Effector memory CD8-positive, alpha-beta T cell (primary cell): ENCODE data around the gene KRTAP10-5.
"Not testable (repeated sequence)": the region's sequence is repeated elsewhere in the genome, so short reads cannot be mapped to it uniquely, and the experiment has no call there.

ENCODE experiments used
- ATAC-seq: fragments of 150-1000 bp; cut with Tn5 transposase; replicated peaks from 2 replicates; pipeline ENCODE4 v1.10.0; 2021; ENCODE audit warnings: mild to moderate bottlenecking, moderate library complexity
- DNase-seq, 3 experiments: peaks; one replicate each; pipeline ENCODE4 v3.0.0; 2021
- H3K27ac Mint-ChIP-seq, 2 donors: one replicate each; pipeline ENCODE4 v1.8.0; 2022; ENCODE audit warnings: mild to moderate bottlenecking in 2 of 2, mixed read lengths in 2 of 2, moderate library complexity in 2 of 2
- H3K27me3 Mint-ChIP-seq, 2 donors: one replicate each; pipeline ENCODE4 v1.8.0; 2022; ENCODE audit warnings: mixed read lengths in 2 of 2
- H3K36me3 Mint-ChIP-seq: one replicate; pipeline ENCODE4 v1.8.0; 2022; ENCODE audit warnings: mild to moderate bottlenecking, moderate library complexity, mixed read lengths; ENCODE audit not compliant: insufficient read depth
- H3K4me1 Mint-ChIP-seq, 2 donors: one replicate each; pipeline ENCODE4 v1.8.0; 2022; ENCODE audit warnings: low read depth in 2 of 2, mixed read lengths in 2 of 2
- H3K4me3 Mint-ChIP-seq, 2 donors: one replicate each; pipeline ENCODE4 v1.8.0; 2022; ENCODE audit warnings: mild to moderate bottlenecking in 2 of 2, mixed read lengths in 2 of 2, moderate library complexity in 2 of 2
- H3K9me3 Mint-ChIP-seq, 2 donors: one replicate each; pipeline ENCODE4 v1.8.0; 2022; ENCODE audit warnings: mixed read lengths in 2 of 2

The KRTAP10-5 gene

GRCh38 chr21:44552136-44552535 lies 28.3 kb downstream of the KRTAP10-5 start:
- H3K4me1 Mint-ChIP-seq: peaks cover 16 to 21% of the 10 kb centered on the region in 2 donors
- no peak overlapping the region for H3K4me3 Mint-ChIP-seq
- peaks cover under 1 to 5% of the 10 kb centered on the region in 2 donors for H3K9me3 Mint-ChIP-seq
- DNase-seq (no peak), ATAC-seq (no peak)
- peak overlapping the region in 1 of 2 donors; percentile 81 for H3K27ac Mint-ChIP-seq
- H3K36me3 Mint-ChIP-seq: no peaks in the 10 kb centered on the region
- peaks cover 0 to 30% of the 10 kb centered on the region in 2 donors for H3K27me3 Mint-ChIP-seq

DNA sequence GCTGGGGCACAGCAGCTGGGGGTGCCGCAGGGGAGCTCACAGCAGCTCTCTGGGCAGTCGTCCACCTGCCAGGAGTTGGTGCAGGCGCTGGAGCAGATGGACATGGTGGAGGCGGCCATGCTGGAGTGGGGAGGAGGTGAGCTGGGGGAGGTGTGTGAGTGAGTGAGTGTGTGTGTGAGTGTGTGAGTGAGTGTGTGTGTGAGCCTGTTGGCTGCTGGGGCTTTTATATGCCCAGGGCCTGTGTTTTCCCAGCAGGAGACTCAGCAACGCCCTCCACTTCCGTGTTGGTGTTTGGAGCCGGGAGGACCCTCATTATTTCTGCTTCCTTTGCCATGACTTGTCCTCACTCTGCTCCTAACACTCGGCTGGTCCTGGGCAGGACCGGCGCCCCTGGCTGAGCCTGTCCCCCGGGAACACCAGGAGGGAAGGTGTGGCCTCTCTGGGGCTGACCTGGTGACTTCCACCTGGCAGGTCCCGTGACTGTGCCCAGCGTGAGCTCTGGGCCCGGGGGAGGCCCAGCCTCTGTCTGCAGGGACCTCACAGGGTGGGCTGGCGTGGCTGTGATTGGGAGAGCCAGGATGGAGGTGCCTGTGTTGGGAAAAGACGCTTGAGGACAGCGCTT lies 29.0 kb downstream of the KRTAP10-5 start, which contains the start of gene KRTAP10-2:
Gene KRTAP10-2 (minus strand): TSS at position 166 of the 622 bp plus-strand sequence. CDS start 47 bp downstream, at position 119.
- Mint-ChIP-seq H3K27ac (peak within 1 kb of the TSS in 1 of 2 donors; percentile 81), H3K4me1 (peaks cover 21 to 25% of the 10 kb centered on the region in 2 donors), H3K27me3 (peaks cover 0 to 30% of the 10 kb centered on the region in 2 donors), H3K36me3 (no peaks in the 10 kb centered on the region), H3K9me3 (peaks cover 7 to 9% of the 10 kb centered on the region in 2 donors), H3K4me3 (no peak within 1 kb of the TSS)
- DNase-seq (no peak), ATAC-seq (no peak)

- peaks cover 7 to 9% of the 10 kb centered on the region in 2 donors for H3K9me3 Mint-ChIP-seq
- peaks cover 0 to 30% of the 10 kb centered on the region in 2 donors for H3K27me3 Mint-ChIP-seq
- no peak for ATAC-seq
- H3K4me3 Mint-ChIP-seq: no peak overlapping the region
- no peaks in the 10 kb centered on the region for H3K36me3 Mint-ChIP-seq
- H3K4me1 Mint-ChIP-seq: peaks cover 21 to 25% of the 10 kb centered on the region in 2 donors
- no peak overlapping the region for H3K27ac Mint-ChIP-seq
- no peak for DNase-seq
These were observed 29.6 kb downstream of the KRTAP10-5 start for GRCh38 chr21:44550807-44551206.

- not testable (repeated sequence) for H3K4me3 Mint-ChIP-seq, H3K27ac Mint-ChIP-seq, H3K36me3 Mint-ChIP-seq, DNase-seq, ATAC-seq
- Mint-ChIP-seq H3K4me1 (peaks cover 21 to 25% of the 10 kb centered on the region in 2 donors), H3K9me3 (peaks cover 7 to 11% of the 10 kb centered on the region in 2 donors), H3K27me3 (peaks cover 0 to 30% of the 10 kb centered on the region in 2 donors)
These were observed 30.1 kb downstream of the KRTAP10-5 start for GRCh38 chr21:44550285-44550684.

- DNase-seq: no peak
- Mint-ChIP-seq H3K9me3 (peaks cover 7 to 11% of the 10 kb centered on the region in 2 donors), H3K27me3 (peaks cover 0 to 27% of the 10 kb centered on the region in 2 donors), H3K27ac (no peak overlapping the region), H3K4me3 (no peak overlapping the region), H3K36me3 (no peaks in the 10 kb centered on the region), H3K4me1 (peaks cover 21 to 25% of the 10 kb centered on the region in 2 donors)
- no peak for ATAC-seq
These were observed 30.7 kb downstream of the KRTAP10-5 start for GRCh38 chr21:44549525-44550211.

DNA sequence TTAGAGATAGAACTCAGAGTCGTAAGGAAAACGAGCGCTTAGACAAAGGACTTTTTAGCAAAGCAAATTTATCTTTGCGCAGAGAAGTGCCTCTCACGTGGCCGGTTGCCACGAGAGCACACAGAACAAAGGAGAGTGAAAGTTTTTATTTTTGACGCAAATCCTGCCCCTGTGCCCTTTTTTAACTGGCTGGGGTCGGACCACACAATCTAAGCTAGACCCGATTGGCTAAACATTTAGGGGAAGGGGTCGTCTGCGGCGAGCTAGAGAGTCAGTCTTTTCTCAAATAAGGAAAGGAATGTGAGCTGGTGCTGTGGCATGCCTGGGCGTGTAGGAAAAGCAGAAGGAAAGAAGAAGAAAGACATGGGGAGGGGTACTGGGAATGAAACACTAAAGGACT lies 31.5 kb downstream of the KRTAP10-5 start:
- H3K4me3 Mint-ChIP-seq: no peak overlapping the region
- H3K27me3 Mint-ChIP-seq: peaks cover 0 to 19% of the 10 kb centered on the region in 2 donors
- H3K27ac Mint-ChIP-seq: no peak overlapping the region
- no peak for DNase-seq
- ATAC-seq: no peak
- no peaks in the 10 kb centered on the region for H3K36me3 Mint-ChIP-seq
- H3K4me1 Mint-ChIP-seq: peaks cover 21 to 25% of the 10 kb centered on the region in 2 donors
- H3K9me3 Mint-ChIP-seq: peaks cover 7 to 11% of the 10 kb centered on the region in 2 donors

DNA sequence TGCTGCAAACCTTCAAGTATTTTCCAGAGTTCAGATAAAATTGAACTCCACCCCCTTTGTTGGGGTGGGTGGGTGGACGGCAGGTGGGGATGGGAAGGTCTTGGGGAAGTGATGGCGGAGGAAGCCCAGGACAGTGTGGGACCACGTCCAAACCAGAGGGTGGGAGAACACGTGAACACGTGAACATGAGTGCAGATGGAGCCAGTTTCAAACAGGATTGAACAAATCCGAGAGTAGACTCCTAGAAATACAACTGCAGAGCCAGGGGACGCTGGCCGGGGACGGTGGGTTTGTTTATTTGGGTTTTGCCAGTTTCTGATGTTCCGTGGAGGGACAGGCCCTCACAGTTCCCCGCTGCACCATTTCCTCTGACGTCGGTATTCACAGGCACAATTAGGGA lies 32.0 kb downstream of the KRTAP10-5 start:
- Mint-ChIP-seq H3K9me3 (peaks cover 7 to 11% of the 10 kb centered on the region in 2 donors), H3K27me3 (peaks cover 0 to 14% of the 10 kb centered on the region in 2 donors), H3K36me3 (no peaks in the 10 kb centered on the region), H3K4me3 (peak overlapping the region in 1 of 2 donors; percentile 84), H3K27ac (peak overlapping the region in 1 of 2 donors; percentile 70), H3K4me1 (peaks cover 21 to 25% of the 10 kb centered on the region in 2 donors)
- ATAC-seq (no peak), DNase-seq (no peak)

GRCh38 chr21:44547656-44548331 lies 32.6 kb downstream of the KRTAP10-5 start:
- Mint-ChIP-seq H3K36me3 (no peaks in the 10 kb centered on the region), H3K9me3 (peaks cover 7 to 11% of the 10 kb centered on the region in 2 donors), H3K27me3 (peaks cover 0 to 8% of the 10 kb centered on the region in 2 donors), H3K27ac (peak overlapping the region; percentile 70 to 99), H3K4me3 (peak overlapping the region; percentile 79 to 84), H3K4me1 (peaks cover 21 to 25% of the 10 kb centered on the region in 2 donors)
- DNase-seq: peak; percentile 14 to 17 (median 16)
- peak; percentile 92 for ATAC-seq

- Mint-ChIP-seq H3K27me3 (peaks cover 0 to 4% of the 10 kb centered on the region in 2 donors), H3K9me3 (peaks cover 7 to 11% of the 10 kb centered on the region in 2 donors), H3K27ac (no peak overlapping the region), H3K4me1 (peaks cover 19 to 21% of the 10 kb centered on the region in 2 donors), H3K4me3 (no peak overlapping the region), H3K36me3 (no peaks in the 10 kb centered on the region)
- DNase-seq: no peak
- no peak for ATAC-seq
These were observed 35.8 kb downstream of the KRTAP10-5 start for GRCh38 chr21:44544566-44544965.

DNA sequence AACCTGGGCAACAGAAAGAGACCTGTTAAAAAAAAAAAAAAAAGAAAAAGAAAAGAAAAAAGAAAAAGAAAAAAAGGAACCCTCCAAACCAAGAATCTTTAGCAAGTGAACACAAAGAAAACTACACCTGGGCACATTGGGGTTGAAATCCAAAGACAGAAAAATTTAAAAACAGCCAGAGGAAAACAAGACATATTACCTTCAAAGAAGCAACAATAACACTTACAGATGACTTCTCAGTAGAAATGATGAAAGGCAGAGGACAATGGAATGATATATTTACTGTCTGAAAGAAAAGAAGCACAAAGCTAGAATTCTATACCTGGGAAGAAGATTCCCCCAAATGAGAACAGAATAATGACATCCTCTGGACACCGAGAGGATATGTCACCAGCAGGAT lies 37.7 kb downstream of the KRTAP10-5 start:
- Mint-ChIP-seq H3K9me3 (peaks cover 7 to 11% of the 10 kb centered on the region in 2 donors), H3K4me3 (no peak overlapping the region), H3K4me1 (peaks cover 8 to 11% of the 10 kb centered on the region in 2 donors), H3K27ac (no peak overlapping the region), H3K36me3 (no peaks in the 10 kb centered on the region), H3K27me3 (peaks cover 7 to 23% of the 10 kb centered on the region in 2 donors)
- DNase-seq: no peak
- ATAC-seq: no peak

- Mint-ChIP-seq H3K36me3 (no peaks in the 10 kb centered on the region), H3K4me1 (no peaks in the 10 kb centered on the region), H3K4me3 (no peak overlapping the region), H3K27me3 (peaks cover 15 to 28% of the 10 kb centered on the region in 2 donors), H3K27ac (no peak overlapping the region), H3K9me3 (peaks cover 0 to 2% of the 10 kb centered on the region in 2 donors)
- no peak for DNase-seq
- no peak for ATAC-seq
These were observed 39.6 kb downstream of the KRTAP10-5 start for GRCh38 chr21:44540741-44541288.

DNA sequence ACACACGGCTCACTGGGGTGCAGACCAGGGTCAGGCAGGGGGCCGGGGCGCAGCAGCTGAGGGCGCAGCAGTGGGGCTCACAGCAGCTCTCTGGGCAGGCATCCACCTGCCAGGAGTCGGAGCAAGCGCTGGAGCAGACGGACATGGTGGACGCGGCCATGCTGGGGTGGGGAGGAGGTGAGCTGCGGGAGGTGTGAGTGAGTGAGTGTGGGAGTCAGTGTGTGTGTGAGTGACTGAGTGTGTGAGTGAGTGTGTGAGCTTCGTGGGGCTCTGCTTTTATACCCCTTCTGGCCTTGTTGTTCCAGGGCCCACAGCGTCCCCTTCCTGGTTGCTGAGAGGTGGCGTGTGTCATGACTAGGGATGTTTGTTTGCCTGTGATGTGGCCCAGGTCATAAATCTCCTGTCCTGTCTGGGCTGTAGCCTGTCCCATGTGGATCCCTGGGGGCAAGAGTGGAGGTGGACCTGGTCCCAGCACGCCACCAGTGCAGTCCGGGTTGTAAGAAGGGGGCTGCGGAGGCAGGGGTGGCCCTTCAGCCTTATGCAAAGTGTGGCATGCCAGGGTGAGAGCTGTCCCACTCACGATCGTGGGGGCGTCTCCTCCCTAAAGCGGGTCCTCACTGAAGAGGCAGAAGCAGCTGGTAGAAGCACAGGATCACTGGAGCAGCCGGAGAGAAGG lies 40.3 kb downstream of the KRTAP10-5 start, which contains the start of gene KRTAP10-1:
Gene KRTAP10-1 (minus strand): TSS at position 205 of the 676 bp plus-strand sequence. CDS start 45 bp downstream, at position 160.
- Mint-ChIP-seq H3K27me3 (peaks cover 15 to 28% of the 10 kb centered on the region in 2 donors), H3K4me1 (no peaks in the 10 kb centered on the region), H3K36me3 (no peaks in the 10 kb centered on the region), H3K4me3 (no peak within 1 kb of the TSS), H3K27ac (no peak within 1 kb of the TSS), H3K9me3 (no peaks in the 10 kb centered on the region)
- DNase-seq (no peak), ATAC-seq (no peak)
